SK-N-SH treated with all-trans-retinoic acid at 6 μM for 48 hours (cell line): ENCODE results near the gene GPR26.

Experiments used
- CSDC2 ChIP-seq: fragments of 250-450 bp; sonication (Bioruptor Pico); IDR thresholded peaks from 2 replicates; pipeline ENCODE4 v1.5.0; 2020; ENCODE audit warnings: mild to moderate bottlenecking, moderate library complexity
- ESRRG ChIP-seq: fragments of 250-450 bp; sonication (Bioruptor Pico); IDR thresholded peaks from 2 replicates; pipeline ENCODE4 v1.6.1; 2021; ENCODE audit warnings: mild to moderate bottlenecking
- GLIS3 ChIP-seq: fragments of 250-450 bp; sonication (Bioruptor Pico); IDR thresholded peaks from 2 replicates; pipeline ENCODE4 v1.5.0; 2020; ENCODE audit warnings: mild to moderate bottlenecking, moderate library complexity
- OSR1 ChIP-seq: fragments of 250-450 bp; sonication (Bioruptor Pico); IDR thresholded peaks from 2 replicates; pipeline ENCODE4 v1.8.0; 2022; ENCODE audit warnings: moderate library complexity, mild to moderate bottlenecking, inconsistent platforms
- PATZ1 ChIP-seq: fragments of 250-450 bp; sonication (Bioruptor Pico); IDR thresholded peaks from 2 replicates; pipeline ENCODE4 v1.8.0; 2020; ENCODE audit warnings: mild to moderate bottlenecking, moderate library complexity, borderline replicate concordance
- RARB ChIP-seq: fragments of 250-450 bp; sonication (Bioruptor Pico); IDR thresholded peaks from 2 replicates; pipeline ENCODE4 v1.8.0; 2021; ENCODE audit warnings: mild to moderate bottlenecking, moderate library complexity
- SNAI2 ChIP-seq: fragments of 250-450 bp; sonication (Bioruptor Pico); IDR thresholded peaks from 2 replicates; pipeline ENCODE4 v1.5.0; 2020; ENCODE audit warnings: mild to moderate bottlenecking, moderate library complexity
- TOX ChIP-seq: fragments of 250-450 bp; sonication (Bioruptor Pico); IDR thresholded peaks from 2 replicates; pipeline ENCODE4 v1.8.0; 2021; ENCODE audit warnings: mild to moderate bottlenecking, moderate library complexity, borderline replicate concordance
- TSHZ2 ChIP-seq: fragments of 250-450 bp; sonication (Bioruptor Pico); IDR thresholded peaks from 2 replicates; pipeline ENCODE4 v1.5.0; 2020; ENCODE audit warnings: mild to moderate bottlenecking, moderate library complexity
- ZFP3 ChIP-seq: fragments of 250-450 bp; sonication (Bioruptor Pico); IDR thresholded peaks from 2 replicates; pipeline ENCODE4 v1.5.0; 2020; ENCODE audit warnings: mild to moderate bottlenecking, moderate library complexity
- ZNF70 ChIP-seq: fragments of 450-650 bp; formaldehyde crosslinking; IDR thresholded peaks from 2 replicates; pipeline ENCODE4 v1.5.0; 2020; ENCODE audit warnings: mild to moderate bottlenecking, moderate library complexity
- ZNF8 ChIP-seq: fragments of 450-650 bp; formaldehyde crosslinking; IDR thresholded peaks from 2 replicates; pipeline ENCODE4 v1.5.0; 2020; ENCODE audit warnings: mild to moderate bottlenecking, moderate library complexity
- TF ChIP-seq, protein P1 (sequence below): fragments of 250-450 bp; sonication (Bioruptor Pico); IDR thresholded peaks from 2 replicates; pipeline ENCODE4 v1.8.0; 2021; ENCODE audit warnings: low read depth, mild to moderate bottlenecking, moderate library complexity, borderline replicate concordance
- TF ChIP-seq, protein P2 (sequence below): fragments of 250-450 bp; sonication (Bioruptor Pico); IDR thresholded peaks from 2 replicates; pipeline ENCODE4 v1.5.1; 2020; ENCODE audit warnings: low read depth, mild to moderate bottlenecking, moderate library complexity

DNA sequence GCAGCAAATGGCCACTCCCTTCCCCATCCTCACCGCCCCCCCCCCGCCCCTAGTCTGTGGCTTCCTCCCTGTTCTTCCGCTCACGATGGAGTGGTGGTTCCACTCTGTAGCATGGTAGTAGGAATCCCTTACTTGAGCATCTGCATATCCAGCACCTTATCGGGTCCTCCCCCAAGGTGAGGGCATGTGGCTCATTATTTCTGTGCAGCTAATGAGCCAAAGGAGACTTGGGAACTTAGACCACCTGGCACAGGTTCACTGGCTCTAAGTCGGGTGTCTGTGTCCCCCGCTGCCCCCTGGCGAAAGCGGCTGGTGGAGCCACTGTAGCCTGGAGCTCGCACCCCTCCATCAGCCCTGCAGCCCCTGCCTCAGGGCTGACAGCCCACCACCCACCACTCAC lies 22.8 kb upstream of the GPR26 start:
- TF ChIP-seq RARB (CRISPR knock-in tag) (no peak), OSR1 (no peak), ZNF70 (CRISPR knock-in tag) (no peak), ESRRG (CRISPR knock-in tag) (no peak), ZFP3 (CRISPR knock-in tag) (no peak), GLIS3 (no peak), ZNF8 (CRISPR knock-in tag) (no peak), TSHZ2 (CRISPR knock-in tag) (no peak), SNAI2 (CRISPR knock-in tag) (no peak), CSDC2 (CRISPR knock-in tag) (no peak), TOX (CRISPR knock-in tag) (no peak), PATZ1 (CRISPR knock-in tag) (no peak)
- TF ChIP-seq, protein P1, sequence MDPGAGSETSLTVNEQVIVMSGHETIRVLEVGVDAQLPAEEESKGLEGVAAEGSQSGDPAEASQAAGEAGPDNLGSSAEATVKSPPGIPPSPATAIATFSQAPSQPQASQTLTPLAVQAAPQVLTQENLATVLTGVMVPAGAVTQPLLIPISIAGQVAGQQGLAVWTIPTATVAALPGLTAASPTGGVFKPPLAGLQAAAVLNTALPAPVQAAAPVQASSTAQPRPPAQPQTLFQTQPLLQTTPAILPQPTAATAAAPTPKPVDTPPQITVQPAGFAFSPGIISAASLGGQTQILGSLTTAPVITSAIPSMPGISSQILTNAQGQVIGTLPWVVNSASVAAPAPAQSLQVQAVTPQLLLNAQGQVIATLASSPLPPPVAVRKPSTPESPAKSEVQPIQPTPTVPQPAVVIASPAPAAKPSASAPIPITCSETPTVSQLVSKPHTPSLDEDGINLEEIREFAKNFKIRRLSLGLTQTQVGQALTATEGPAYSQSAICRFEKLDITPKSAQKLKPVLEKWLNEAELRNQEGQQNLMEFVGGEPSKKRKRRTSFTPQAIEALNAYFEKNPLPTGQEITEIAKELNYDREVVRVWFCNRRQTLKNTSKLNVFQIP (CRISPR knock-in tag) = no peak
- TF ChIP-seq, protein P2, sequence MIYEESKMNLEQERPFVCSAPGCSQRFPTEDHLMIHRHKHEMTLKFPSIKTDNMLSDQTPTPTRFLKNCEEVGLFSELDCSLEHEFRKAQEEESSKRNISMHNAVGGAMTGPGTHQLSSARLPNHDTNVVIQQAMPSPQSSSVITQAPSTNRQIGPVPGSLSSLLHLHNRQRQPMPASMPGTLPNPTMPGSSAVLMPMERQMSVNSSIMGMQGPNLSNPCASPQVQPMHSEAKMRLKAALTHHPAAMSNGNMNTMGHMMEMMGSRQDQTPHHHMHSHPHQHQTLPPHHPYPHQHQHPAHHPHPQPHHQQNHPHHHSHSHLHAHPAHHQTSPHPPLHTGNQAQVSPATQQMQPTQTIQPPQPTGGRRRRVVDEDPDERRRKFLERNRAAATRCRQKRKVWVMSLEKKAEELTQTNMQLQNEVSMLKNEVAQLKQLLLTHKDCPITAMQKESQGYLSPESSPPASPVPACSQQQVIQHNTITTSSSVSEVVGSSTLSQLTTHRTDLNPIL (CRISPR knock-in tag) = no peak
